Panc1 (cell line): Measurements from ENCODE around the gene DCAF8. TPM values are rescaled to one million over a fixed set of nuclear protein-coding genes. Genes with fewer than 3 reads are reported as not detected.

Experiments
- ATAC-seq: fragments of 200-7000 bp; cut with Tn5 transposase; 2 replicates; pipeline ENCODE4 v1.9.1; 2020; ENCODE audit warnings: mild to moderate bottlenecking, moderate library complexity
- BruUV-seq: library from RNA; stranded (reverse); fragments of 400-500 nt; replicated peaks from 2 replicates; lab custom pipeline; 2021; lab: Mats Ljungman, UMichigan
- CTCF ChIA-PET: fragments of 300-600 bp; sonication (Branson Sonifier 250); formaldehyde crosslinking; loops from one replicate; lab custom pipeline; 2022; ENCODE audit warnings: antibody characterized with exemption; lab: Charles Lee
- POLR2A ChIA-PET: fragments of 300-600 bp; sonication (Branson Sonifier 250); formaldehyde crosslinking; loops from one replicate; lab custom pipeline; 2022; ENCODE audit warnings: antibody characterized with exemption; lab: Charles Lee
- DNase-seq: peaks from one replicate; pipeline ENCODE4 v3.0.0-alpha.2; 2010; ENCODE audit warnings: low read depth, low spot score
- H3K27ac ChIP-seq: 2 replicates; pipeline ENCODE4 v1.5.1; 2011; ENCODE audit warnings: mild to moderate bottlenecking, low read length, inconsistent platforms
- H3K27me3 ChIP-seq: fragments of 200-500 bp; sonication (Bioruptor generic); 2 replicates; pipeline ENCODE4 v1.6.0; 2014; ENCODE audit warnings: low read length, inconsistent platforms; ENCODE audit not compliant: control insufficient read depth, insufficient read depth
- H3K36me3 ChIP-seq: fragments of 200-500 bp; sonication (Bioruptor generic); 2 replicates; pipeline ENCODE4 v1.5.1; 2014; ENCODE audit warnings: inconsistent platforms, mild to moderate bottlenecking, low read length, moderate library complexity; ENCODE audit not compliant: control insufficient read depth, insufficient read depth
- H3K4me1 ChIP-seq: 2 replicates; pipeline ENCODE4 v1.5.1; 2011; ENCODE audit warnings: inconsistent platforms, mild to moderate bottlenecking, low read length, moderate library complexity; ENCODE audit not compliant: control insufficient read depth, insufficient read depth
- H3K4me3 ChIP-seq, 2 experiments: 2 replicates each; pipeline ENCODE4 v1.5.1; 2011 to 2012; ENCODE audit warnings: low read depth in 2 of 2, low read length in 2 of 2, mild to moderate bottlenecking in 2 of 2, inconsistent platforms in 1 of 2, moderate library complexity in 1 of 2
- H3K9me3 ChIP-seq: fragments of 200-500 bp; sonication (Bioruptor generic); 2 replicates; pipeline ENCODE4 v1.5.1; 2014; ENCODE audit warnings: low read depth, mild to moderate bottlenecking, inconsistent platforms, low read length, moderate library complexity; ENCODE audit not compliant: control insufficient read depth, insufficient read depth
- CTCF ChIP-seq: fragments of 450-650 bp; IDR thresholded peaks from 2 replicates; pipeline ENCODE4 v1.5.1; 2017; ENCODE audit warnings: mild to moderate bottlenecking
- POLR2AphosphoS5 ChIP-seq: IDR thresholded peaks from 2 replicates; pipeline ENCODE4 v1.6.1; 2012; ENCODE audit warnings: mild to moderate bottlenecking, low read depth, low read length, moderate library complexity
- SIN3A ChIP-seq: IDR thresholded peaks from 2 replicates; pipeline ENCODE4 v1.6.1; 2012; ENCODE audit warnings: low read depth, mild to moderate bottlenecking, low read length, moderate library complexity, borderline replicate concordance; ENCODE audit not compliant: insufficient read depth
- TCF7L2 ChIP-seq: IDR thresholded peaks from 2 replicates; pipeline ENCODE4 v1.6.1; 2011; ENCODE audit warnings: mild to moderate bottlenecking, low read depth, low read length, inconsistent platforms
- in situ Hi-C: cut with HindIII; loops from 2 replicates; pipeline ENCODE4 v1.10.0; 2016; ENCODE audit warnings: low sequenced_read_pairs, low pct_unique_long_range_greater_than_20kb
- intact Hi-C: fragments of 100-400 bp; cut with micrococcal nuclease; formaldehyde crosslinking; loops from one replicate; pipeline ENCODE4 v1.10.0; 2022; ENCODE audit not compliant: unreplicated experiment
- total RNA-seq: library from RNA; stranded (reverse); gene quantifications from one replicate; pipeline ENCODE4 v1.2.1, GENCODE V29; 2021; ENCODE audit not compliant: unreplicated experiment
- TF ChIP-seq, protein P1 (sequence below), 2 experiments: IDR thresholded peaks; 2 replicates each; pipeline ENCODE4 v1.6.1; 2011 to 2012; ENCODE audit warnings: low read depth in 2 of 2, control low read depth in 1 of 2, low read length in 1 of 2, mild to moderate bottlenecking in 1 of 2, moderate library complexity in 1 of 2; ENCODE audit not compliant: insufficient read depth in 1 of 2

The DCAF8 gene
- total RNA-seq, 1 experiment from 2014 or later: 127 TPM

DNA sequence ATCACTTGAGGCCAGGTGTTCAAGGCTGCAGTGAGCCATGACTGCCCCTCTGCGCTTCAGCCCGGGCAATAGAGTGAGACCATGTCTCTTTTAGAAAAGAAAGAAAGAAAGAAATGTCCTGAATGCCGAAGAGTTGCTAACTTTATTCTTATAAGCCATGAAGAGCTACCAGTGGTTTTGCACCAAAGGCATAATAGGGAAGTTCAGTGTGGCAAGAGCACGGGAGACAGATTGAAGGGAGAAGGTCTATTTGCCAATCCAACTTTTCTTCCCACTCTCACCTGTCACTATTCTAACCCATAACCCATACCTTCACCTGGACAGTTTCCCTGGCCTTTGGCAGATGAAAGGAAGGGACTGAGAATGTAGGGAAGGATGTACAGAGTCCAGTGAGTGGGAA, 61.6 kb downstream of the DCAF8 start:
- POLR2A ChIA-PET: no interaction called here
- Histone ChIP-seq H3K9me3 (no peaks in the 10 kb centered on the region), H3K27me3 (no peaks in the 10 kb centered on the region), H3K4me1 (peaks cover 6% of the 10 kb centered on the region), H3K27ac (no peak overlapping the region), H3K4me3 (no peak overlapping the region), H3K36me3 (no peaks in the 10 kb centered on the region)
- no peak for ATAC-seq
- DNase-seq: no peak
- intact Hi-C loops: no loop called here
- CTCF ChIA-PET: no interaction called here
- in situ Hi-C loops: no loop called here
- no peak for TF ChIP-seq POLR2AphosphoS5
- TF ChIP-seq CTCF: no peak
- TF ChIP-seq, protein P1, sequence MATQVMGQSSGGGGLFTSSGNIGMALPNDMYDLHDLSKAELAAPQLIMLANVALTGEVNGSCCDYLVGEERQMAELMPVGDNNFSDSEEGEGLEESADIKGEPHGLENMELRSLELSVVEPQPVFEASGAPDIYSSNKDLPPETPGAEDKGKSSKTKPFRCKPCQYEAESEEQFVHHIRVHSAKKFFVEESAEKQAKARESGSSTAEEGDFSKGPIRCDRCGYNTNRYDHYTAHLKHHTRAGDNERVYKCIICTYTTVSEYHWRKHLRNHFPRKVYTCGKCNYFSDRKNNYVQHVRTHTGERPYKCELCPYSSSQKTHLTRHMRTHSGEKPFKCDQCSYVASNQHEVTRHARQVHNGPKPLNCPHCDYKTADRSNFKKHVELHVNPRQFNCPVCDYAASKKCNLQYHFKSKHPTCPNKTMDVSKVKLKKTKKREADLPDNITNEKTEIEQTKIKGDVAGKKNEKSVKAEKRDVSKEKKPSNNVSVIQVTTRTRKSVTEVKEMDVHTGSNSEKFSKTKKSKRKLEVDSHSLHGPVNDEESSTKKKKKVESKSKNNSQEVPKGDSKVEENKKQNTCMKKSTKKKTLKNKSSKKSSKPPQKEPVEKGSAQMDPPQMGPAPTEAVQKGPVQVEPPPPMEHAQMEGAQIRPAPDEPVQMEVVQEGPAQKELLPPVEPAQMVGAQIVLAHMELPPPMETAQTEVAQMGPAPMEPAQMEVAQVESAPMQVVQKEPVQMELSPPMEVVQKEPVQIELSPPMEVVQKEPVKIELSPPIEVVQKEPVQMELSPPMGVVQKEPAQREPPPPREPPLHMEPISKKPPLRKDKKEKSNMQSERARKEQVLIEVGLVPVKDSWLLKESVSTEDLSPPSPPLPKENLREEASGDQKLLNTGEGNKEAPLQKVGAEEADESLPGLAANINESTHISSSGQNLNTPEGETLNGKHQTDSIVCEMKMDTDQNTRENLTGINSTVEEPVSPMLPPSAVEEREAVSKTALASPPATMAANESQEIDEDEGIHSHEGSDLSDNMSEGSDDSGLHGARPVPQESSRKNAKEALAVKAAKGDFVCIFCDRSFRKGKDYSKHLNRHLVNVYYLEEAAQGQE (IDR thresholded peaks at IDR 0.05; ENCODE audit: insufficient read depth in 1 of 2, low read depth in 2 of 2, low read length in 1 of 2): no peak
- TF ChIP-seq TCF7L2: no peak
- no peak for TF ChIP-seq SIN3A
- BruUV-seq: no TSS peak

DNA sequence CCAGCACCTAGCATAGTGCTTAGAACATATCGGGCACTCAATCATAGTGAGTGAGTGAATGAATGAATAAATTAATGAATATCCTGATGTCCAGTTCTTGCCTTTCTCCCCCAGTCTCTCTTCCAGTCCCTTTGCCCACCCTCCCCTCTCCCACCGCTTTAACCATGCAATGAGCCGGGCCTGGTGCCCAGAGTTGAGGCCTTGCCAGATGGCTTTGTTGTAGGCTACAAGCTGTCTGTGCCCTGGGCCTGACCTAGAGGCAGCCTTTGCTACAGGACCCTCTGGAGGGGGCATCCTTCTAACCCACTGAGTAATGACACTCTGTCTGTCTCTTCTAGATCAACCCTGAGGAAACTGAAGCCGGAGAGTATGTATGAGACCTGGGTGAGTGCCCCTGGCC, 65.1 kb downstream of the DCAF8 start:
- Histone ChIP-seq H3K36me3 (no peaks in the 10 kb centered on the region), H3K4me3 (no peak overlapping the region), H3K9me3 (no peaks in the 10 kb centered on the region), H3K27ac (no peak overlapping the region), H3K4me1 (peaks cover 7% of the 10 kb centered on the region; the same call in 1 of the 2 replicates), H3K27me3 (no peaks in the 10 kb centered on the region)
- ChIA-PET CTCF (no interaction called here), POLR2A (no interaction called here)
- intact Hi-C loops (loop anchor here (10.0 kb wide), 1 partner anchor 92 kb away; no protein-coding TSS in a partner anchor), in situ Hi-C loops (no loop called here)
- ATAC-seq (no peak), DNase-seq (no peak)
- TF ChIP-seq, protein P1 (IDR thresholded peaks at IDR 0.05; ENCODE audit: insufficient read depth in 1 of 2, low read depth in 2 of 2, low read length in 1 of 2): no peak
- no peak for TF ChIP-seq POLR2AphosphoS5
- TF ChIP-seq TCF7L2: no peak
- no peak for TF ChIP-seq SIN3A
- TF ChIP-seq CTCF: no peak
- no TSS peak for BruUV-seq
